HepG2 (cell line): Measurements from ENCODE around the gene NCBP2. TPM values are rescaled to one million over a fixed set of nuclear protein-coding genes. Genes with fewer than 3 reads are reported as not detected.

ENCODE experiments used
- AGO2 ChIP-seq: fragments of 200-400 bp; formaldehyde crosslinking; optimal IDR thresholded peaks from 2 replicates; pipeline ENCODE3; 2017; ENCODE audit warnings: mild to moderate bottlenecking, low read depth, low read length, moderate library complexity
- AHR ChIP-seq: IDR thresholded peaks from 2 replicates; pipeline ENCODE4 v1.6.1; 2018; ENCODE audit warnings: missing genetic modification reagents, missing compliant biosample characterization
- HOXA5 ChIP-seq: sonication (generic); formaldehyde crosslinking; IDR thresholded peaks from 2 replicates; pipeline ENCODE4 v1.4.0; 2020; ENCODE audit warnings: missing genetic modification reagents
- KDM5A ChIP-seq: fragments of 200-600 bp; sonication (generic); IDR thresholded peaks from 2 replicates; pipeline ENCODE4 v1.7.0; 2018; ENCODE audit warnings: antibody characterized with exemption, mild to moderate bottlenecking, low read length, borderline replicate concordance
- KLF12 ChIP-seq: sonication (generic); formaldehyde crosslinking; IDR thresholded peaks from 2 replicates; pipeline ENCODE4 v1.4.0; 2020; ENCODE audit warnings: missing genetic modification reagents, borderline replicate concordance
- MED13 ChIP-seq: sonication (generic); formaldehyde crosslinking; IDR thresholded peaks from 2 replicates; pipeline ENCODE4 v1.5.0; 2020; ENCODE audit warnings: missing genetic modification reagents
- MLXIP ChIP-seq: sonication (generic); formaldehyde crosslinking; IDR thresholded peaks from 2 replicates; pipeline ENCODE4 v1.9.0; 2021; ENCODE audit warnings: missing genetic modification reagents, borderline replicate concordance
- NFKB2 ChIP-seq: sonication (generic); formaldehyde crosslinking; IDR thresholded peaks from 2 replicates; pipeline ENCODE4 v1.4.0; 2020; ENCODE audit warnings: missing genetic modification reagents, borderline replicate concordance
- PBX3 ChIP-seq: sonication (generic); formaldehyde crosslinking; IDR thresholded peaks from 2 replicates; pipeline ENCODE4 v1.8.1; 2023; ENCODE audit warnings: missing genetic modification reagents, inconsistent platforms, borderline replicate concordance
- PHF5A ChIP-seq: IDR thresholded peaks from one replicate; pipeline ENCODE4 v1.6.1; 2018; ENCODE audit warnings: low read depth, missing genetic modification reagents; ENCODE audit not compliant: unreplicated experiment
- REXO4 ChIP-seq: sonication (generic); formaldehyde crosslinking; IDR thresholded peaks from 2 replicates; pipeline ENCODE4 v1.8.0; 2022; ENCODE audit warnings: missing genetic modification reagents, mild to moderate bottlenecking, borderline replicate concordance
- SP2 ChIP-seq: sonication (generic); formaldehyde crosslinking; IDR thresholded peaks from 2 replicates; pipeline ENCODE4 v1.5.1; 2020; ENCODE audit warnings: mild to moderate bottlenecking, missing genetic modification reagents
- SRSF1 ChIP-seq: fragments of 200-400 bp; formaldehyde crosslinking; optimal IDR thresholded peaks from 2 replicates; pipeline ENCODE3; 2017; ENCODE audit warnings: mild to moderate bottlenecking, low read depth, low read length, moderate library complexity
- TAF15 ChIP-seq: fragments of 200-400 bp; formaldehyde crosslinking; IDR thresholded peaks from one replicate; pipeline ENCODE4 v1.6.1; 2018; ENCODE audit warnings: mild to moderate bottlenecking, low read depth, low read length; ENCODE audit not compliant: poor library complexity, severe bottlenecking
- ZNF660 ChIP-seq: sonication (generic); formaldehyde crosslinking; IDR thresholded peaks from 2 replicates; pipeline ENCODE4 v1.5.1; 2020; ENCODE audit warnings: mild to moderate bottlenecking, low read depth, missing genetic modification reagents, borderline replicate concordance
- ZNF768 ChIP-seq: sonication (generic); formaldehyde crosslinking; IDR thresholded peaks from 2 replicates; pipeline ENCODE4 v1.4.0; 2020; ENCODE audit warnings: missing genetic modification reagents
- polyA plus RNA-seq, 8 experiments: library from polyadenylated mRNA; depleted of rRNA in 3 of 8; stranded (reverse) in 7 of 8; unstranded in 1 of 8; fragments of >200 nt; fragmentation: Illumina TruSeq in 4 of 8; extraction: Trizol in 4 of 8; gene quantifications; 2 replicates each; pipeline versions ENCODE4 v1.2.1 to v1.2.3, GENCODE V29; 2011 to 2016; ENCODE audit warnings: low read depth in 4 of 8, missing spikeins in 1 of 8, mixed read lengths in 1 of 8; ENCODE audit not compliant: insufficient read depth in 1 of 8
- total RNA-seq, 5 experiments: library from RNA; depleted of rRNA; stranded (reverse); fragments of >200 nt; fragmentation: Illumina TruSeq; extraction: Trizol; gene quantifications; 2 replicates each; pipeline ENCODE4 v1.2.3, GENCODE V29; 2016; ENCODE audit warnings: low read depth in 1 of 5
- TF ChIP-seq, protein P1 (sequence below): sonication (generic); formaldehyde crosslinking; IDR thresholded peaks from 2 replicates; pipeline ENCODE4 v1.4.0; 2020; ENCODE audit warnings: missing genetic modification reagents, mild to moderate bottlenecking, borderline replicate concordance
- TF ChIP-seq, protein P2 (sequence below): IDR thresholded peaks from 2 replicates; pipeline ENCODE4 v1.6.1; 2016; ENCODE audit warnings: low read depth, missing genetic modification reagents, missing compliant biosample characterization

The NCBP2 gene
- total and polyA plus RNA-seq, 2 of the 13 experiments (the other 11 are each of a cell fraction or from before 2014, with no cell fraction given), result 58.7 to 95.5 TPM

GRCh38 chr3:196942226-196942914 is at the start of gene NCBP2 (continued):
- TF ChIP-seq NFKB2 (CRISPR knock-in tag), result peak; percentile 19; the same call in 1 of the 2 replicates
- TF ChIP-seq HOXA5 (CRISPR knock-in tag), result peak; percentile 71
- TF ChIP-seq SP2 (CRISPR knock-in tag), result peak; percentile 83
- no peak for TF ChIP-seq MLXIP
- peak; percentile 59; the same call in 1 of the 2 replicates for TF ChIP-seq ZNF768
- no peak; the same call in 1 of the 2 replicates for TF ChIP-seq MED13
- TF ChIP-seq, protein P1, sequence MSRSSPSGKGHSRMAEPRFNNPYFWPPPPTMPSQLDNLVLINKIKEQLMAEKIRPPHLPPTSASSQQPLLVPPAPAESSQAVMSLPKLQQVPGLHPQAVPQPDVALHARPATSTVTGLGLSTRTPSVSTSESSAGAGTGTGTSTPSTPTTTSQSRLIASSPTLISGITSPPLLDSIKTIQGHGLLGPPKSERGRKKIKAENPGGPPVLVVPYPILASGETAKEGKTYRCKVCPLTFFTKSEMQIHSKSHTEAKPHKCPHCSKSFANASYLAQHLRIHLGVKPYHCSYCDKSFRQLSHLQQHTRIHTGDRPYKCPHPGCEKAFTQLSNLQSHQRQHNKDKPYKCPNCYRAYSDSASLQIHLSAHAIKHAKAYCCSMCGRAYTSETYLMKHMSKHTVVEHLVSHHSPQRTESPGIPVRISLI, result no peak; the same call in 1 of the 2 replicates
- TF ChIP-seq AHR, result peak; percentile 33; the same call in 1 of the 2 replicates
- peak; percentile 87 for TF ChIP-seq AGO2
- TF ChIP-seq TAF15, result no peak
- TF ChIP-seq, protein P2, sequence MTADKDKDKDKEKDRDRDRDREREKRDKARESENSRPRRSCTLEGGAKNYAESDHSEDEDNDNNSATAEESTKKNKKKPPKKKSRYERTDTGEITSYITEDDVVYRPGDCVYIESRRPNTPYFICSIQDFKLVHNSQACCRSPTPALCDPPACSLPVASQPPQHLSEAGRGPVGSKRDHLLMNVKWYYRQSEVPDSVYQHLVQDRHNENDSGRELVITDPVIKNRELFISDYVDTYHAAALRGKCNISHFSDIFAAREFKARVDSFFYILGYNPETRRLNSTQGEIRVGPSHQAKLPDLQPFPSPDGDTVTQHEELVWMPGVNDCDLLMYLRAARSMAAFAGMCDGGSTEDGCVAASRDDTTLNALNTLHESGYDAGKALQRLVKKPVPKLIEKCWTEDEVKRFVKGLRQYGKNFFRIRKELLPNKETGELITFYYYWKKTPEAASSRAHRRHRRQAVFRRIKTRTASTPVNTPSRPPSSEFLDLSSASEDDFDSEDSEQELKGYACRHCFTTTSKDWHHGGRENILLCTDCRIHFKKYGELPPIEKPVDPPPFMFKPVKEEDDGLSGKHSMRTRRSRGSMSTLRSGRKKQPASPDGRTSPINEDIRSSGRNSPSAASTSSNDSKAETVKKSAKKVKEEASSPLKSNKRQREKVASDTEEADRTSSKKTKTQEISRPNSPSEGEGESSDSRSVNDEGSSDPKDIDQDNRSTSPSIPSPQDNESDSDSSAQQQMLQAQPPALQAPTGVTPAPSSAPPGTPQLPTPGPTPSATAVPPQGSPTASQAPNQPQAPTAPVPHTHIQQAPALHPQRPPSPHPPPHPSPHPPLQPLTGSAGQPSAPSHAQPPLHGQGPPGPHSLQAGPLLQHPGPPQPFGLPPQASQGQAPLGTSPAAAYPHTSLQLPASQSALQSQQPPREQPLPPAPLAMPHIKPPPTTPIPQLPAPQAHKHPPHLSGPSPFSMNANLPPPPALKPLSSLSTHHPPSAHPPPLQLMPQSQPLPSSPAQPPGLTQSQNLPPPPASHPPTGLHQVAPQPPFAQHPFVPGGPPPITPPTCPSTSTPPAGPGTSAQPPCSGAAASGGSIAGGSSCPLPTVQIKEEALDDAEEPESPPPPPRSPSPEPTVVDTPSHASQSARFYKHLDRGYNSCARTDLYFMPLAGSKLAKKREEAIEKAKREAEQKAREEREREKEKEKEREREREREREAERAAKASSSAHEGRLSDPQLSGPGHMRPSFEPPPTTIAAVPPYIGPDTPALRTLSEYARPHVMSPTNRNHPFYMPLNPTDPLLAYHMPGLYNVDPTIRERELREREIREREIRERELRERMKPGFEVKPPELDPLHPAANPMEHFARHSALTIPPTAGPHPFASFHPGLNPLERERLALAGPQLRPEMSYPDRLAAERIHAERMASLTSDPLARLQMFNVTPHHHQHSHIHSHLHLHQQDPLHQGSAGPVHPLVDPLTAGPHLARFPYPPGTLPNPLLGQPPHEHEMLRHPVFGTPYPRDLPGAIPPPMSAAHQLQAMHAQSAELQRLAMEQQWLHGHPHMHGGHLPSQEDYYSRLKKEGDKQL (CRISPR knock-in tag), result no peak; the same call in 1 of the 2 replicates
- TF ChIP-seq SRSF1, result peak; percentile 37
- peak; percentile 83 for TF ChIP-seq PHF5A (CRISPR knock-in tag)
- no peak for TF ChIP-seq ZNF660 (CRISPR knock-in tag)
- TF ChIP-seq KLF12 (CRISPR knock-in tag), result peak; percentile 37; the same call in 1 of the 2 replicates
- TF ChIP-seq REXO4, result no peak
- TF ChIP-seq PBX3 (CRISPR knock-in tag), result 0 out of 2 replicates have a peak, but pooled peaks have one; percentile 18
- peak; percentile 96 for TF ChIP-seq KDM5A
